A549 (cell line): ENCODE results near the gene TMED6. TPM values are rescaled to one million over a fixed set of nuclear protein-coding genes. Genes with fewer than 3 reads are reported as not detected.

Experiments used
- ATAC-seq, 2 experiments: fragments of 200-7000 bp in 1 of 2; fragments of >200 bp in 1 of 2; cut with Nextera tagmentation in 1 of 2; cut with Tn5 transposase in 1 of 2; 3 replicates each; pipeline versions ENCODE4 v1.8.0 to v1.9.1; 2018 to 2020; ENCODE audit warnings: mild to moderate bottlenecking in 1 of 2, moderate library complexity in 1 of 2
- CTCF ChIA-PET: fragments of 300-600 bp; sonication (Branson Sonifier 250); formaldehyde crosslinking; extraction: SDS; loops from one replicate; lab custom pipeline; 2021; ENCODE audit warnings: antibody characterized with exemption, inconsistent platforms; lab: Yijun Ruan, JAX
- POLR2A ChIA-PET: fragments of 350-600 bp; formaldehyde crosslinking; extraction: SDS; loops from one replicate; lab custom pipeline; 2021; ENCODE audit warnings: antibody characterized with exemption, inconsistent platforms; lab: Yijun Ruan, JAX
- DNase-seq, 2 experiments: peaks; one replicate each; pipeline versions ENCODE4 v3.0.0 to v3.0.0-alpha.2; 2011 to 2016; ENCODE audit warnings: low read depth in 1 of 2, low spot score in 1 of 2
- FAIRE-seq: peaks from 2 replicates; lab custom pipeline; 2011; peaks lifted over from hg19 to GRCh38; lab: Jason Lieb, UNC
- H3K27ac ChIP-seq, 2 experiments: fragments of >200 bp; sonication (Bioruptor Twin); formaldehyde crosslinking; 3 replicates each; pipeline ENCODE4 v1.5.1; 2016 to 2017
- H3K4me1 ChIP-seq: fragments of >200 bp; sonication (Bioruptor Twin); formaldehyde crosslinking; 3 replicates; pipeline ENCODE4 v1.6.1; 2016
- H3K4me2 ChIP-seq: fragments of >200 bp; sonication (Bioruptor Twin); formaldehyde crosslinking; 3 replicates; pipeline ENCODE4 v1.6.1; 2016
- H3K4me3 ChIP-seq: fragments of >200 bp; sonication (Bioruptor Twin); formaldehyde crosslinking; 3 replicates; pipeline ENCODE4 v1.5.1; 2016
- H3K9me3 ChIP-seq: fragments of >200 bp; sonication (Bioruptor Twin); formaldehyde crosslinking; 3 replicates; pipeline ENCODE4 v1.6.1; 2016
- BCL3 ChIP-seq: fragments of >200 bp; sonication (Bioruptor Twin); formaldehyde crosslinking; IDR thresholded peaks from 3 replicates; pipeline ENCODE4 v1.6.1; 2016
- ESRRA ChIP-seq: fragments of 150-350 bp; IDR thresholded peaks from 2 replicates; pipeline ENCODE4 v1.6.1; 2014; ENCODE audit warnings: mild to moderate bottlenecking, low read length, borderline replicate concordance
- FOSL2 ChIP-seq, 2 experiments: fragments of 450-650 bp in 1 of 2; fragments of >200 bp in 1 of 2; sonication (Bioruptor Twin) in 1 of 2; formaldehyde crosslinking; IDR thresholded peaks; 2 replicates each; pipeline versions ENCODE4 v1.5.0 to v1.6.1; 2016 to 2020; ENCODE audit warnings: mild to moderate bottlenecking in 1 of 2, moderate library complexity in 1 of 2
- GATA3 ChIP-seq: IDR thresholded peaks from 2 replicates; pipeline ENCODE4 v1.6.1; 2012; ENCODE audit warnings: borderline replicate concordance
- HDAC2 ChIP-seq: fragments of 200-600 bp; sonication (generic); IDR thresholded peaks from 2 replicates; pipeline ENCODE4 v1.6.1; 2016
- HEYL ChIP-seq: fragments of 250-450 bp; sonication (Bioruptor Pico); IDR thresholded peaks from 2 replicates; pipeline ENCODE4 v1.8.0; 2021; ENCODE audit warnings: mild to moderate bottlenecking, moderate library complexity
- HOXA7 ChIP-seq: fragments of 250-450 bp; sonication (Bioruptor Pico); IDR thresholded peaks from 2 replicates; pipeline ENCODE4 v1.5.0; 2020; ENCODE audit warnings: mild to moderate bottlenecking, moderate library complexity
- KDM1A ChIP-seq: fragments of 200-600 bp; sonication (generic); IDR thresholded peaks from 2 replicates; pipeline ENCODE4 v1.6.1; 2016; ENCODE audit warnings: low read depth, mild to moderate bottlenecking
- MAFK ChIP-seq: fragments of 450-650 bp; IDR thresholded peaks from 2 replicates; pipeline ENCODE4 v1.6.1; 2014; ENCODE audit not compliant: partially characterized antibody
- MAZ ChIP-seq: fragments of 150-350 bp; IDR thresholded peaks from 2 replicates; pipeline ENCODE4 v1.6.1; 2014; ENCODE audit warnings: antibody characterized with exemption, low read depth, low read length, borderline replicate concordance
- MYC ChIP-seq: IDR thresholded peaks from 2 replicates; pipeline ENCODE4 v1.6.1; 2012; ENCODE audit warnings: mild to moderate bottlenecking, inconsistent platforms, low read length, improper control_type of control experiment, borderline replicate concordance
- NFE2L2 ChIP-seq: fragments of 150-350 bp; conservative IDR thresholded peaks from 2 replicates; pipeline ENCODE4 v1.6.1; 2014; ENCODE audit warnings: low read length
- POLR2A ChIP-seq: IDR thresholded peaks from 2 replicates; pipeline ENCODE4 v1.6.1; 2012; ENCODE audit warnings: mild to moderate bottlenecking, low read length
- RAD21 ChIP-seq, 2 experiments: fragments of >200 bp in 1 of 2; sonication (Bioruptor Twin) in 1 of 2; formaldehyde crosslinking in 1 of 2; IDR thresholded peaks in 1 of 2; conservative IDR thresholded peaks in 1 of 2; 2 replicates in 1 of 2; 3 replicates in 1 of 2; pipeline ENCODE4 v1.6.1; 2012 to 2018; ENCODE audit warnings: inconsistent platforms in 1 of 2
- RARB ChIP-seq: fragments of 250-450 bp; sonication (Bioruptor Pico); IDR thresholded peaks from 2 replicates; pipeline ENCODE4 v1.8.0; 2021; ENCODE audit warnings: mild to moderate bottlenecking, moderate library complexity
- RCOR1 ChIP-seq: fragments of 150-350 bp; IDR thresholded peaks from 2 replicates; pipeline ENCODE4 v1.6.1; 2014; ENCODE audit warnings: antibody characterized with exemption, low read length, low read depth
- RFX5 ChIP-seq: fragments of 450-650 bp; IDR thresholded peaks from 2 replicates; pipeline ENCODE4 v1.7.1; 2014; ENCODE audit warnings: antibody characterized with exemption, mild to moderate bottlenecking, moderate library complexity
- RNF2 ChIP-seq: fragments of 200-600 bp; sonication (generic); IDR thresholded peaks from 2 replicates; pipeline ENCODE4 v1.6.1; 2016; ENCODE audit warnings: low read depth, mild to moderate bottlenecking, antibody characterized with exemption, moderate library complexity, borderline replicate concordance
- SMC3 ChIP-seq: fragments of >200 bp; sonication (Bioruptor Twin); formaldehyde crosslinking; IDR thresholded peaks from 3 replicates; pipeline ENCODE4 v1.6.1; 2018; ENCODE audit warnings: inconsistent platforms
- SREBF2 ChIP-seq: fragments of 450-650 bp; IDR thresholded peaks from 2 replicates; pipeline ENCODE4 v1.6.1; 2014; ENCODE audit warnings: mild to moderate bottlenecking, moderate library complexity
- ZC3H11A ChIP-seq: fragments of 450-650 bp; IDR thresholded peaks from 2 replicates; pipeline ENCODE4 v1.6.1; 2014; ENCODE audit warnings: antibody characterized with exemption, mild to moderate bottlenecking
- ZSCAN20 ChIP-seq: fragments of 250-450 bp; sonication (Bioruptor Pico); IDR thresholded peaks from 2 replicates; pipeline ENCODE4 v1.8.0; 2022; ENCODE audit warnings: mild to moderate bottlenecking, moderate library complexity
- WGBS: methylation state at CpG from one replicate; pipeline ENCODE4 v1.1.6; 2017; ENCODE audit errors: missing lambda C conversion rate; 5-methylcytosine and 5-hydroxymethylcytosine counted together
- polyA plus RNA-seq, 4 experiments: library from polyadenylated mRNA; depleted of rRNA in 3 of 4; stranded (reverse); fragments of >200 nt; fragmentation: RNase III in 1 of 4; extraction: RNeasy Plus Mini Kit Qiagen cat#74134 plus additional on column Dnase treatment in 1 of 4; gene quantifications; 2 replicates in 3 of 4; 3 replicates in 1 of 4; pipeline ENCODE4 v1.2.3, GENCODE V29; 2011 to 2017
- TF ChIP-seq, protein P1 (sequence below): fragments of 200-600 bp; sonication (generic); IDR thresholded peaks from 2 replicates; pipeline ENCODE4 v1.6.1; 2016; ENCODE audit warnings: antibody characterized with exemption, mild to moderate bottlenecking, moderate library complexity
- TF ChIP-seq, protein P2 (sequence below): fragments of 450-650 bp; IDR thresholded peaks from 2 replicates; pipeline ENCODE4 v1.6.1; 2014; ENCODE audit warnings: antibody characterized with exemption

TMED6 gene
- polyA plus RNA-seq, 2 of the 4 experiments (the other 2 are of a cell fraction), result 0.19 TPM; not detected in 1

DNA sequence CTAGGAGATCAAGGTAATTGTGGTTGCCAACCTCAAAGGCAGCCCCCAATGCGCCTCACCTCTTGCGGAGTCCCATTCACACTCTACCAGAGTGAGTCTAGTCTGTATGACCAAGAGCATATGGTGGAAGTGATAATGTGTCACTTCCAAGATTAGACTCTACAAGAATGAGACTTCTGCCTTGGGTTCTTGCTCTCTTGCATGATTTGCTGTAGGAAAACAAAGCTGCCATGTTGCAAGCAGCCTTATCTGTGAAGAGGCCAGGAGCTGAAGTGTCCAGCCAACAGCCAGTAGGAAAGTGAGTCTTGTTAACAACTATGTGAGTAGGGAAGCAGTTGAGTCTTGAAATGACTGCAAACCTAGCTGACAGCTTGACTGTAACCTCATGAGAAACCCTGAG lies 30.8 kb upstream of the TMED6 start:
- TF ChIP-seq RCOR1 (no peak), ZC3H11A (no peak), BCL3 (no peak), HDAC2 (no peak), ESRRA (no peak), MYC (no peak), RFX5 (no peak), KDM1A (no peak), FOSL2 (IDR thresholded peaks at IDR 0.05) (no peak), FOSL2 (CRISPR knock-in tag; IDR thresholded peaks at IDR 0.05) (no peak), SMC3 (no peak), MAZ (no peak), RAD21 (conservative IDR thresholded peaks at IDR 0.05 in 1 of 2, IDR thresholded peaks at IDR 0.05 in 1 of 2) (no peak), RARB (CRISPR knock-in tag) (no peak), GATA3 (no peak), RNF2 (no peak), POLR2A (no peak), NFE2L2 (no peak), ZSCAN20 (CRISPR knock-in tag) (no peak)
- TF ChIP-seq, protein P1, sequence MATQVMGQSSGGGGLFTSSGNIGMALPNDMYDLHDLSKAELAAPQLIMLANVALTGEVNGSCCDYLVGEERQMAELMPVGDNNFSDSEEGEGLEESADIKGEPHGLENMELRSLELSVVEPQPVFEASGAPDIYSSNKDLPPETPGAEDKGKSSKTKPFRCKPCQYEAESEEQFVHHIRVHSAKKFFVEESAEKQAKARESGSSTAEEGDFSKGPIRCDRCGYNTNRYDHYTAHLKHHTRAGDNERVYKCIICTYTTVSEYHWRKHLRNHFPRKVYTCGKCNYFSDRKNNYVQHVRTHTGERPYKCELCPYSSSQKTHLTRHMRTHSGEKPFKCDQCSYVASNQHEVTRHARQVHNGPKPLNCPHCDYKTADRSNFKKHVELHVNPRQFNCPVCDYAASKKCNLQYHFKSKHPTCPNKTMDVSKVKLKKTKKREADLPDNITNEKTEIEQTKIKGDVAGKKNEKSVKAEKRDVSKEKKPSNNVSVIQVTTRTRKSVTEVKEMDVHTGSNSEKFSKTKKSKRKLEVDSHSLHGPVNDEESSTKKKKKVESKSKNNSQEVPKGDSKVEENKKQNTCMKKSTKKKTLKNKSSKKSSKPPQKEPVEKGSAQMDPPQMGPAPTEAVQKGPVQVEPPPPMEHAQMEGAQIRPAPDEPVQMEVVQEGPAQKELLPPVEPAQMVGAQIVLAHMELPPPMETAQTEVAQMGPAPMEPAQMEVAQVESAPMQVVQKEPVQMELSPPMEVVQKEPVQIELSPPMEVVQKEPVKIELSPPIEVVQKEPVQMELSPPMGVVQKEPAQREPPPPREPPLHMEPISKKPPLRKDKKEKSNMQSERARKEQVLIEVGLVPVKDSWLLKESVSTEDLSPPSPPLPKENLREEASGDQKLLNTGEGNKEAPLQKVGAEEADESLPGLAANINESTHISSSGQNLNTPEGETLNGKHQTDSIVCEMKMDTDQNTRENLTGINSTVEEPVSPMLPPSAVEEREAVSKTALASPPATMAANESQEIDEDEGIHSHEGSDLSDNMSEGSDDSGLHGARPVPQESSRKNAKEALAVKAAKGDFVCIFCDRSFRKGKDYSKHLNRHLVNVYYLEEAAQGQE, result no peak
- no peaks in the 10 kb centered on the region for H3K9me3 ChIP-seq
- H3K27ac ChIP-seq, result no peak overlapping the region
- H3K4me2 ChIP-seq, result no peak overlapping the region
- CTCF ChIA-PET, result interaction anchor here (1.0 kb wide), 2 partner anchors 9 to 20 kb away, joined by 3 read pairs; no protein-coding TSS in a partner anchor
- DNase-seq, result no peak
- H3K4me3 ChIP-seq, result no peak overlapping the region
- POLR2A ChIA-PET, result no interaction called here
- ATAC-seq, result no peak
- WGBS, result 95% methylated on average over 2 of the region's 2 CpGs
- FAIRE-seq, result no peak
- peaks cover 12% of the 10 kb centered on the region; the same call in 2 of the 3 replicates for H3K4me1 ChIP-seq

- ATAC-seq, result no peak
- ChIA-PET POLR2A (no interaction called here), CTCF (interaction anchor here (1.1 kb wide), 1 partner anchor 41 kb away, joined by 3 read pairs; no protein-coding TSS in a partner anchor)
- no peak for TF ChIP-seq RFX5
- no peak for FAIRE-seq
- H3K4me3 ChIP-seq, result no peak overlapping the region
- no peak for DNase-seq
- H3K27ac ChIP-seq, result no peak overlapping the region
- WGBS, result 95% methylated on average over 2 of the region's 2 CpGs
- no peaks in the 10 kb centered on the region for H3K9me3 ChIP-seq
- H3K4me2 ChIP-seq, result no peak overlapping the region
- H3K4me1 ChIP-seq, result peaks cover 12% of the 10 kb centered on the region; the same call in 2 of the 3 replicates
These were observed 29.6 kb upstream of the TMED6 start for GRCh38 chr16:69381231-69381630.

GRCh38 chr16:69378760-69379159 lies 27.2 kb upstream of the TMED6 start:
- no peak overlapping the region for H3K4me3 ChIP-seq
- peaks cover 3% of the 10 kb centered on the region; the same call in 1 of the 3 replicates for H3K4me1 ChIP-seq
- ATAC-seq (no peak), DNase-seq (no peak), FAIRE-seq (no peak)
- H3K27ac ChIP-seq, result no peak overlapping the region
- ChIA-PET CTCF (interaction anchor here (1.0 to 1.5 kb wide), 3 partner anchors 12 to 24 kb away, joined by 3 to 4 read pairs (median 3); no protein-coding TSS in a partner anchor), POLR2A (no interaction called here)
- no peak overlapping the region for H3K4me2 ChIP-seq
- 93% methylated on average over 1 of the region's 1 CpG for WGBS
- no peaks in the 10 kb centered on the region for H3K9me3 ChIP-seq
- TF ChIP-seq, protein P2, sequence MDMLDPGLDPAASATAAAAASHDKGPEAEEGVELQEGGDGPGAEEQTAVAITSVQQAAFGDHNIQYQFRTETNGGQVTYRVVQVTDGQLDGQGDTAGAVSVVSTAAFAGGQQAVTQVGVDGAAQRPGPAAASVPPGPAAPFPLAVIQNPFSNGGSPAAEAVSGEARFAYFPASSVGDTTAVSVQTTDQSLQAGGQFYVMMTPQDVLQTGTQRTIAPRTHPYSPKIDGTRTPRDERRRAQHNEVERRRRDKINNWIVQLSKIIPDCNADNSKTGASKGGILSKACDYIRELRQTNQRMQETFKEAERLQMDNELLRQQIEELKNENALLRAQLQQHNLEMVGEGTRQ, result no peak
- TF ChIP-seq HOXA7, result no peak
- TF ChIP-seq RAD21 (conservative IDR thresholded peaks at IDR 0.05 in 1 of 2, IDR thresholded peaks at IDR 0.05 in 1 of 2), result no peak
- no peak for TF ChIP-seq RCOR1
- TF ChIP-seq SREBF2, result no peak
- TF ChIP-seq SMC3, result no peak
- TF ChIP-seq HEYL, result no peak
- no peak for TF ChIP-seq MAFK
- TF ChIP-seq, all 56 proteins: peak for 0
